SK-N-SH treated with all-trans-retinoic acid at 6 μM for 48 hours (cell line): Measurements from ENCODE around the gene FCER1G.

Experiments
- ATAC-seq: fragments of 200-7000 bp; cut with Tn5 transposase; 3 replicates; pipeline ENCODE4 v1.9.1; 2020; ENCODE audit warnings: mild to moderate bottlenecking, moderate library complexity
- ARNTL ChIP-seq: fragments of 450-650 bp; formaldehyde crosslinking; IDR thresholded peaks from 2 replicates; pipeline ENCODE4 v1.5.0; 2020; ENCODE audit warnings: low read depth, mild to moderate bottlenecking, moderate library complexity, borderline replicate concordance
- BACH2 ChIP-seq: fragments of 250-450 bp; sonication (Bioruptor Pico); IDR thresholded peaks from 2 replicates; pipeline ENCODE4 v1.9.0; 2021; ENCODE audit warnings: mild to moderate bottlenecking, borderline replicate concordance
- CSDC2 ChIP-seq: fragments of 250-450 bp; sonication (Bioruptor Pico); IDR thresholded peaks from 2 replicates; pipeline ENCODE4 v1.5.0; 2020; ENCODE audit warnings: mild to moderate bottlenecking, moderate library complexity
- SNAI2 ChIP-seq: fragments of 250-450 bp; sonication (Bioruptor Pico); IDR thresholded peaks from 2 replicates; pipeline ENCODE4 v1.5.0; 2020; ENCODE audit warnings: mild to moderate bottlenecking, moderate library complexity
- TOX ChIP-seq: fragments of 250-450 bp; sonication (Bioruptor Pico); IDR thresholded peaks from 2 replicates; pipeline ENCODE4 v1.8.0; 2021; ENCODE audit warnings: mild to moderate bottlenecking, moderate library complexity, borderline replicate concordance
- ZC3H10 ChIP-seq: fragments of 250-450 bp; sonication (Bioruptor Pico); IDR thresholded peaks from 2 replicates; pipeline ENCODE4 v1.5.1; 2021; ENCODE audit warnings: mild to moderate bottlenecking, moderate library complexity
- ZFP3 ChIP-seq: fragments of 250-450 bp; sonication (Bioruptor Pico); IDR thresholded peaks from 2 replicates; pipeline ENCODE4 v1.5.0; 2020; ENCODE audit warnings: mild to moderate bottlenecking, moderate library complexity
- ZFP30 ChIP-seq: fragments of 450-650 bp; formaldehyde crosslinking; IDR thresholded peaks from 2 replicates; pipeline ENCODE4 v1.5.0; 2022; ENCODE audit warnings: mild to moderate bottlenecking, moderate library complexity
- ZNF565 ChIP-seq: fragments of 450-650 bp; formaldehyde crosslinking; conservative IDR thresholded peaks from 2 replicates; pipeline ENCODE4 v1.5.0; 2020; ENCODE audit warnings: low read depth, mild to moderate bottlenecking, moderate library complexity
- ZNF70 ChIP-seq: fragments of 450-650 bp; formaldehyde crosslinking; IDR thresholded peaks from 2 replicates; pipeline ENCODE4 v1.5.0; 2020; ENCODE audit warnings: mild to moderate bottlenecking, moderate library complexity
- TF ChIP-seq, protein P1 (sequence below): fragments of 250-450 bp; sonication (Bioruptor Pico); IDR thresholded peaks from 2 replicates; pipeline ENCODE4 v1.5.1; 2020; ENCODE audit warnings: low read depth, mild to moderate bottlenecking, moderate library complexity
- TF ChIP-seq, protein P2 (sequence below): fragments of 250-450 bp; sonication (Bioruptor Pico); IDR thresholded peaks from 2 replicates; pipeline ENCODE4 v1.5.0; 2020; ENCODE audit warnings: mild to moderate bottlenecking, moderate library complexity
- TF ChIP-seq, protein P3 (sequence below): fragments of 250-450 bp; sonication (Bioruptor Pico); IDR thresholded peaks from 2 replicates; pipeline ENCODE4 v1.8.0; 2020; ENCODE audit warnings: mild to moderate bottlenecking, moderate library complexity, borderline replicate concordance
- TF ChIP-seq, protein P4 (sequence below): fragments of 250-450 bp; sonication (Bioruptor Pico); IDR thresholded peaks from 2 replicates; pipeline ENCODE4 v1.5.1; 2021; ENCODE audit warnings: mild to moderate bottlenecking, moderate library complexity

Gene FCER1G

DNA sequence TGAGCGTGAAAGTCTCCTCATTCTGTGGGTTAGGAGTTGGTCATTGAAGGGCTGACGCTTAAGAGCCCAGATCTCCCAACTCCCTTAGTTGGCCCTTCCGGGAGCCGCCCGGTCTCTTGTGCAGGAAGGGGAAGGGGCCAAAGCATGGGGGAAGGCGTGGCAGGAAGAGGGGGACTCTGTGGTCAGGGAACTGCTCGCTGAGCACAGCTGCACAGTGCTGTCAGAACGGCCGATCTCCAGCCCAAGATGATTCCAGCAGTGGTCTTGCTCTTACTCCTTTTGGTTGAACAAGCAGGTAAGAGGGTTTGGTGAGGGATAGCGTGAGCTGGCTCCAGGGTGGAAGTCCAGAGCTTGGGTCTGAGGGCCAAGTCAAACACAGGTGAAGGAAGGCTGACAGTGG lies at the start of gene FCER1G:
TSS of gene FCER1G (plus strand) at position 220 of the 400 bp plus-strand sequence. CDS start at position 247, 27 bp downstream.
- TF ChIP-seq ZFP3: no peak
- no peak for TF ChIP-seq BACH2 (CRISPR knock-in tag)
- 0 out of 2 replicates have a peak, but pooled peaks have one; percentile 32 for TF ChIP-seq TOX (CRISPR knock-in tag)
- no peak for ATAC-seq

DNA sequence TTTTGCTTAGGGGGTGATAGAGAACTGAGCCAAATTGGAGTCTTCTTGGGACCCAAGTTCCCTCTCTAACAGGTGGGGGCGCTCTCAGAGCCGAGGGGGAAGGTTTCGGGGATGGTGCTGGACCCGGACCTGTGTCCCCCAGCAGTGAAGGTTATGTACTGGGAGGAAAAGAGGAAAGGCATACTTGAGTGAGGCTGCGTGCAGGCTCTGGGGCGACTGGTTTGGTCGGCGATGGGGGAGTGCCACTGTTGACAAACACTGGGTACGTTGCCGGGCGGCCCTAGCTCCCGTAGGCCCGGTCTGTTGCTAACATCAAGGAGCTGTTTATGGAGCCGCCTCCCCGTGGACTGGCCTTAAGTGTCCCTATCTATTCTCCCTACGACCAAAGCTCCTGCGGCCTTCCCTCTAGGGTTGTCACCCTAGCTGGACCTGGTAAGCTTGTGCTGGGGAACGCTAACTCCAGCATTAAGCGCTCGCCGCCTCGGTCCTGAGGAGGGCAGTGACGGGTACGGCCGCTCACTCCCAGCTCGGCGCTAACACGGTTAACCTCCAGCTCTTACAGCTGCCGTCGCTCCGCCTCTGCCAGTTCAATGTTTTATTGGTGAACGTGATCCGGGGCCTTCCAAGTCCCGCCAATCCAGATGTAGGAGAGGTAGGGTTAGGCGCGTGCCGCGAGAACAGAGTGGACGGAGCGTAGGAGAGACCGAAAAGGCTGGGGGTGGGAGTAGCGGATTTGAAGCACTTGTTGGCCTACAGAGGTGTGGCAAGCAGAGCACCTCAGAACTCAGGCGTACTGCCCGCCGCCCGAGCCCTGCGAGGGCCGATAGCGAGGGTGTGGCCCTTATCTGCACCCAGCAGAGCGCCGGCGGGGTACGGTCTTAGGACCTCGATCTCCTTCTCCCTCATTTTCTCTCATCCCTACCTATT lies 49.1 kb upstream of the FCER1G start, which contains the start of gene PPOX:
TSS of gene PPOX (plus strand) at position 685 of the 927 bp plus-strand sequence. CDS start 422 bp downstream, outside the sequence.
- TF ChIP-seq, protein P1, sequence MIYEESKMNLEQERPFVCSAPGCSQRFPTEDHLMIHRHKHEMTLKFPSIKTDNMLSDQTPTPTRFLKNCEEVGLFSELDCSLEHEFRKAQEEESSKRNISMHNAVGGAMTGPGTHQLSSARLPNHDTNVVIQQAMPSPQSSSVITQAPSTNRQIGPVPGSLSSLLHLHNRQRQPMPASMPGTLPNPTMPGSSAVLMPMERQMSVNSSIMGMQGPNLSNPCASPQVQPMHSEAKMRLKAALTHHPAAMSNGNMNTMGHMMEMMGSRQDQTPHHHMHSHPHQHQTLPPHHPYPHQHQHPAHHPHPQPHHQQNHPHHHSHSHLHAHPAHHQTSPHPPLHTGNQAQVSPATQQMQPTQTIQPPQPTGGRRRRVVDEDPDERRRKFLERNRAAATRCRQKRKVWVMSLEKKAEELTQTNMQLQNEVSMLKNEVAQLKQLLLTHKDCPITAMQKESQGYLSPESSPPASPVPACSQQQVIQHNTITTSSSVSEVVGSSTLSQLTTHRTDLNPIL (CRISPR knock-in tag): no peak
- TF ChIP-seq, protein P2, sequence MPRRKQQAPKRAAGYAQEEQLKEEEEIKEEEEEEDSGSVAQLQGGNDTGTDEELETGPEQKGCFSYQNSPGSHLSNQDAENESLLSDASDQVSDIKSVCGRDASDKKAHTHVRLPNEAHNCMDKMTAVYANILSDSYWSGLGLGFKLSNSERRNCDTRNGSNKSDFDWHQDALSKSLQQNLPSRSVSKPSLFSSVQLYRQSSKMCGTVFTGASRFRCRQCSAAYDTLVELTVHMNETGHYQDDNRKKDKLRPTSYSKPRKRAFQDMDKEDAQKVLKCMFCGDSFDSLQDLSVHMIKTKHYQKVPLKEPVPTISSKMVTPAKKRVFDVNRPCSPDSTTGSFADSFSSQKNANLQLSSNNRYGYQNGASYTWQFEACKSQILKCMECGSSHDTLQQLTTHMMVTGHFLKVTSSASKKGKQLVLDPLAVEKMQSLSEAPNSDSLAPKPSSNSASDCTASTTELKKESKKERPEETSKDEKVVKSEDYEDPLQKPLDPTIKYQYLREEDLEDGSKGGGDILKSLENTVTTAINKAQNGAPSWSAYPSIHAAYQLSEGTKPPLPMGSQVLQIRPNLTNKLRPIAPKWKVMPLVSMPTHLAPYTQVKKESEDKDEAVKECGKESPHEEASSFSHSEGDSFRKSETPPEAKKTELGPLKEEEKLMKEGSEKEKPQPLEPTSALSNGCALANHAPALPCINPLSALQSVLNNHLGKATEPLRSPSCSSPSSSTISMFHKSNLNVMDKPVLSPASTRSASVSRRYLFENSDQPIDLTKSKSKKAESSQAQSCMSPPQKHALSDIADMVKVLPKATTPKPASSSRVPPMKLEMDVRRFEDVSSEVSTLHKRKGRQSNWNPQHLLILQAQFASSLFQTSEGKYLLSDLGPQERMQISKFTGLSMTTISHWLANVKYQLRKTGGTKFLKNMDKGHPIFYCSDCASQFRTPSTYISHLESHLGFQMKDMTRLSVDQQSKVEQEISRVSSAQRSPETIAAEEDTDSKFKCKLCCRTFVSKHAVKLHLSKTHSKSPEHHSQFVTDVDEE (CRISPR knock-in tag): no peak
- no peak; the same call in 1 of the 2 replicates for TF ChIP-seq ZC3H10 (CRISPR knock-in tag)
- TF ChIP-seq, protein P3, sequence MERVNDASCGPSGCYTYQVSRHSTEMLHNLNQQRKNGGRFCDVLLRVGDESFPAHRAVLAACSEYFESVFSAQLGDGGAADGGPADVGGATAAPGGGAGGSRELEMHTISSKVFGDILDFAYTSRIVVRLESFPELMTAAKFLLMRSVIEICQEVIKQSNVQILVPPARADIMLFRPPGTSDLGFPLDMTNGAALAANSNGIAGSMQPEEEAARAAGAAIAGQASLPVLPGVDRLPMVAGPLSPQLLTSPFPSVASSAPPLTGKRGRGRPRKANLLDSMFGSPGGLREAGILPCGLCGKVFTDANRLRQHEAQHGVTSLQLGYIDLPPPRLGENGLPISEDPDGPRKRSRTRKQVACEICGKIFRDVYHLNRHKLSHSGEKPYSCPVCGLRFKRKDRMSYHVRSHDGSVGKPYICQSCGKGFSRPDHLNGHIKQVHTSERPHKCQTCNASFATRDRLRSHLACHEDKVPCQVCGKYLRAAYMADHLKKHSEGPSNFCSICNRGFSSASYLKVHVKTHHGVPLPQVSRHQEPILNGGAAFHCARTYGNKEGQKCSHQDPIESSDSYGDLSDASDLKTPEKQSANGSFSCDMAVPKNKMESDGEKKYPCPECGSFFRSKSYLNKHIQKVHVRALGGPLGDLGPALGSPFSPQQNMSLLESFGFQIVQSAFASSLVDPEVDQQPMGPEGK (CRISPR knock-in tag): no peak
- TF ChIP-seq, protein P4, sequence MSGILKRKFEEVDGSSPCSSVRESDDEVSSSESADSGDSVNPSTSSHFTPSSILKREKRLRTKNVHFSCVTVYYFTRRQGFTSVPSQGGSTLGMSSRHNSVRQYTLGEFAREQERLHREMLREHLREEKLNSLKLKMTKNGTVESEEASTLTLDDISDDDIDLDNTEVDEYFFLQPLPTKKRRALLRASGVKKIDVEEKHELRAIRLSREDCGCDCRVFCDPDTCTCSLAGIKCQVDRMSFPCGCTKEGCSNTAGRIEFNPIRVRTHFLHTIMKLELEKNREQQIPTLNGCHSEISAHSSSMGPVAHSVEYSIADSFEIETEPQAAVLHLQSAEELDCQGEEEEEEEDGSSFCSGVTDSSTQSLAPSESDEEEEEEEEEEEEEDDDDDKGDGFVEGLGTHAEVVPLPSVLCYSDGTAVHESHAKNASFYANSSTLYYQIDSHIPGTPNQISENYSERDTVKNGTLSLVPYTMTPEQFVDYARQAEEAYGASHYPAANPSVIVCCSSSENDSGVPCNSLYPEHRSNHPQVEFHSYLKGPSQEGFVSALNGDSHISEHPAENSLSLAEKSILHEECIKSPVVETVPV (CRISPR knock-in tag): no peak
- no peak for TF ChIP-seq ARNTL
- TF ChIP-seq SNAI2: no peak
- no peak for TF ChIP-seq CSDC2 (CRISPR knock-in tag)
- no peak for TF ChIP-seq ZNF565 (CRISPR knock-in tag)
- no peak for TF ChIP-seq ZFP3
- no peak for TF ChIP-seq ZFP30 (CRISPR knock-in tag)
- TF ChIP-seq TOX (CRISPR knock-in tag): no peak
- TF ChIP-seq, all 23 proteins: peak for 0
- peak; percentile 96 for ATAC-seq

DNA sequence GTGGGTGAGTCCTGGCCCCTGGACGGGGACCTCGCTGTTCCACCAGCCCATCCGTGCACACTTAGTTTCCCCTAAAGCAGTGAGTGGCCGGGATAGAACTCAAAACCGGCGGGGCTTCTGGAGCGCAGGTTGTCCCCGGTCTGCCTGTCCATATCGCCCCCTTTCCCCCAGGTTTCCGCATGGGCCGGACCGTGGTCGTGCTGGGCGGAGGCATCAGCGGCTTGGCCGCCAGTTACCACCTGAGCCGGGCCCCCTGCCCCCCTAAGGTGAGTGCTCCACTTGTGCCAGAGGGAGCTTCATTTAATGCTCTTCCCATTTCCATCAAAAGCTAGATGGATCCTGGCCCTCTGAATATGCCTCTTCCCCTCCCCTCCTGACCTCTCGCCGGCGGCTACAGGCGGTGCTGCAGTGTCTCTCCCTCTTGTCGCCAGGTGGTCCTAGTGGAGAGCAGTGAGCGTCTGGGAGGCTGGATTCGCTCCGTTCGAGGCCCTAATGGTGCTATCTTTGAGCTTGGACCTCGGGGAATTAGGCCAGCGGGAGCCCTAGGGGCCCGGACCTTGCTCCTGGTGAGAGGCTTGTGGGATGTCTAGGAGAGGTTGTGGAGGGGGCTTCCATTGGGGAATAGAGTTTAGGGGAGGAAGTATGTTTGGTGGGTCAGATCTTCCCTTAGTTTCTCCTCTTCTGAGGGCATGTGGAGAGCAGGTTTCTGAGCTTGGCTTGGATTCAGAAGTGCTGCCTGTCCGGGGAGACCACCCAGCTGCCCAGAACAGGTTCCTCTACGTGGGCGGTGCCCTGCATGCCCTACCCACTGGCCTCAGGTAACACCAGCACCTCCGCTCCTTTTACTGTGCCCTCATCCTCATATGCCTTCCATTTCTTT lies 48.2 kb upstream of the FCER1G start:
- TF ChIP-seq BACH2 (CRISPR knock-in tag): no peak
- TF ChIP-seq, protein P4 (CRISPR knock-in tag): no peak
- TF ChIP-seq ZNF565 (CRISPR knock-in tag): no peak
- TF ChIP-seq, all 23 proteins: peak for 0
- peak; percentile 33 for ATAC-seq

DNA sequence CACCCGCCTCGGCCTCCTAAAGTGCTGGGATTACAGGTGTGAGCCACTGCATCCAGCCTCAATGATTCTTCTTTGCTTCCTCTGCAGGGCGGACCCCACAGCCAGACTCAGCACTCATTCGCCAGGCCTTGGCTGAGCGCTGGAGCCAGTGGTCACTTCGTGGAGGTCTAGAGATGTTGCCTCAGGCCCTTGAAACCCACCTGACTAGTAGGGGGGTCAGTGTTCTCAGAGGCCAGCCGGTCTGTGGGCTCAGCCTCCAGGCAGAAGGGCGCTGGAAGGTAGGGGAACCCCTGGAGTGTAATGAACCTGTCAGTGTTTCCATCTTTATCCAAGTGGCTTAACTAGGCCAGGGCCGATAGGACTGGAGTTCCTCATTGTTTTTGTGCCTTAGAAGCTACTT lies 46.2 kb upstream of the FCER1G start:
- ATAC-seq: no peak
- TF ChIP-seq ZFP30 (CRISPR knock-in tag): no peak
- TF ChIP-seq, protein P2 (CRISPR knock-in tag): no peak
- TF ChIP-seq, protein P1 (CRISPR knock-in tag): no peak
- TF ChIP-seq ZNF70 (CRISPR knock-in tag): no peak
- no peak for TF ChIP-seq TOX (CRISPR knock-in tag)
